ENCODE data around the gene KIF13A. TPM values are rescaled to one million over a fixed set of nuclear protein-coding genes. Genes with fewer than 3 reads are reported as not detected.

Gene KIF13A
- total and polyA plus RNA-seq, 9 of the 15 experiments (the other 6 are each of a cell fraction or from before 2014, with no cell fraction given) = 3.6 to 44.3 (median 29.7) TPM

- TF ChIP-seq REST (IDR thresholded peaks at IDR 0.05; ENCODE audit: borderline replicate concordance) (no peak; the same call in 1 of the 2 replicates), REST (CRISPR knock-in tag; IDR thresholded peaks at IDR 0.05; ENCODE audit: low read depth) (peak; percentile 58), NR4A1 (CRISPR knock-in tag; IDR thresholded peaks at IDR 0.05) (peak; percentile 45; the same call in 1 of the 2 replicates), NR4A1 (tag; IDR thresholded peaks at IDR 0.05) (no peak), RBM14 (IDR thresholded peaks at IDR 0.05; ENCODE audit: borderline replicate concordance, insufficient read depth, low read depth, low read length) (no peak), ZBTB1 (CRISPR knock-in tag; IDR thresholded peaks at IDR 0.05; ENCODE audit: borderline replicate concordance, low read depth) (peak; percentile 50; the same call in 1 of the 2 replicates), CXXC5 (CRISPR knock-in tag; IDR thresholded peaks at IDR 0.05) (peak; percentile 53), KAT2B (IDR thresholded peaks at IDR 0.05; ENCODE audit: low read depth, low read length) (no peak), XRCC5 (IDR thresholded peaks at IDR 0.05; ENCODE audit: low read depth, low read length) (0 out of 2 replicates have a peak, but pooled peaks have one; percentile 39), SMARCE1 (IDR thresholded peaks at IDR 0.05) (peak; percentile 49; the same call in 1 of the 2 replicates), PBX2 (CRISPR knock-in tag; IDR thresholded peaks at IDR 0.05; ENCODE audit: low read depth) (no peak), PBX2 (tag; conservative IDR thresholded peaks at IDR 0.05; ENCODE audit: low read depth) (no peak), CHD1 (IDR thresholded peaks at IDR 0.05; ENCODE audit: low read length) (peak; percentile 95), FOXK2 (conservative IDR thresholded peaks at IDR 0.05 in 1 of 2, IDR thresholded peaks at IDR 0.05 in 1 of 2; ENCODE audit: low read depth in 2 of 2) (no peak), RB1 (IDR thresholded peaks at IDR 0.05; ENCODE audit: low read depth) (peak; percentile 7; the same call in 1 of the 2 replicates)
These were observed 584 bp downstream of the KIF13A start (continued) for GRCh38 chr6:17986656-17987446.
